ENCODE measurements around the gene DHX32.
"Not testable (repeated sequence)": the region's sequence is repeated elsewhere in the genome, so short reads cannot be mapped to it uniquely, and the experiment has no call there.

The DHX32 gene

DNA sequence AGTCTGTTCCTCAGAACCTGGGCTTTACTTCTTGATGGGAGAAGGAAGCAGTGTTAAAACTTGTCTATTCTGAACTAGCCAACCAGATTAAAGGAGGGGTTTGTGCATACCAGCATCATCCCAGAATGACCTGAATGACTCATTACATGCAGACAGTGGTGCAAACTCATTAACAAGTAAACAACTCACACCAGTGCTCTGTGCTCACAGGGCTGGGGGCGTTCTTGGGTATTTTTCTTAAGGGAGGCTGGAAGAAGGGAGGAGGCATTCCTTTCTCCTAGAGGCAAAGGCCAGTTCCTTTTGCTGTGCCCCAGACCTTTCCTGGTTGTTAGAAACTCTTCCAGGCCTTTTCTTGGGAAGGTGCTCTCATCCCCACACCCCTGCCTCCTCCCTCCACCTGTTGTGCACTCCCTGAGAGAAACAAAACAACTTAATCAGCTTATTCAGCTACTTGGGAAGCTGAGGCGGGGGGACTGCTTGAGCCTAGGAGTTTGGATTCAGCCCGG lies 22.1 kb upstream of the DHX32 start:
- H3K18ac ChIP-seq (ENCODE audit: low read length); H3K23ac ChIP-seq (ENCODE audit: low read length); H4K12ac ChIP-seq (ENCODE audit: low read depth, low read length); H3K4me3 ChIP-seq (ENCODE audit: low read depth, low read length); H3K79me1 ChIP-seq (ENCODE audit: low read length); H2BK120ac ChIP-seq (ENCODE audit: insufficient read depth, low read length, poor library complexity); H2BK12ac ChIP-seq (ENCODE audit: low read length); H3K4ac ChIP-seq (ENCODE audit: low read depth, low read length); H3K27me3 ChIP-seq (ENCODE audit: insufficient read depth, low read length); H3K14ac ChIP-seq (ENCODE audit: low read length); H2AFZ ChIP-seq (ENCODE audit: insufficient read depth, low read length, poor library complexity); H4K8ac ChIP-seq (ENCODE audit: low read depth, low read length); H2AK5ac ChIP-seq (ENCODE audit: low read length); H3K4me2 ChIP-seq (ENCODE audit: low read length); H3K36me3 ChIP-seq (ENCODE audit: control insufficient read depth in 1 of 2, insufficient read depth in 2 of 2, low read length in 2 of 2); H3K9me3 ChIP-seq (ENCODE audit: insufficient read depth, low read depth, low read length); H4K91ac ChIP-seq (ENCODE audit: low read depth, low read length); H2BK5ac ChIP-seq (ENCODE audit: low read depth, low read length, poor library complexity); H3K9ac ChIP-seq (ENCODE audit: low read length); H3K79me2 ChIP-seq (ENCODE audit: control insufficient read depth, insufficient read depth, low read length, poor library complexity): not testable (repeated sequence)
- Histone ChIP-seq H3K27ac (ENCODE audit: low read depth, low read length) (peak overlapping the region; percentile 40), H3K4me1 (ENCODE audit: control insufficient read depth in 1 of 2, insufficient read depth in 2 of 2, low read length in 2 of 2) (peaks cover 5 to 10% of the 10 kb centered on the region in 2 experiments)
- DNase-seq, result peak; percentile 70 to 75
- WGBS (ENCODE audit: extremely low coverage, insufficient coverage, insufficient read length), result no CpG with 5 or more reads among the region's 3 CpGs

- no CpG with 5 or more reads among the region's 3 CpGs for WGBS (ENCODE audit: extremely low coverage, insufficient coverage, insufficient read length)
Measured at GRCh38 chr10:125900963-125901362, 19.9 kb upstream of the DHX32 start.

DNA sequence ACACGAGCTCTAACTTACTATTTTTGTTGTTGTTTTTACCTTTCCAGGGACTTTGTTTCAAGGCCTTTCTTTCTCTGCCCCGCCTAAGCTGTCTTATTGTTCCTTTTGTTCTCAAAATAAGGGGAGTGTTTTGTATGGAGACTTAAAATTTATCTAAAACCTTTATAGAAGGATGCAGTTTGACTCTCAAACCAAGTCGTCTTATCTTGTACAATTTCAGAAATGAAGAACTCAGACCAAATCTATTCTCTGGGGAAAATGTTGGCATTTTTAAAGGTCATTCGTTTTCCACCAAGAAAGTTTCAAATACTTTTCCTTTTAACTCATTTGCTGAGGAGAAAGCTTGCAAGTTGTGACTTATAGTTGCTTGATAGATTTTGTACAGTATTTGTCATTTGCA lies 16.2 kb upstream of the DHX32 start:
- Histone ChIP-seq H3K4me2 (ENCODE audit: low read length) (peak overlapping the region; percentile 34), H3K27ac (ENCODE audit: low read depth, low read length) (peak overlapping the region; percentile 17), H3K4me1 (ENCODE audit: control insufficient read depth in 1 of 2, insufficient read depth in 2 of 2, low read length in 2 of 2) (peaks cover 6 to 10% of the 10 kb centered on the region in 2 experiments), H3K79me1 (ENCODE audit: low read length) (peaks cover 12% of the 10 kb centered on the region)
- H3K36me3 ChIP-seq (ENCODE audit: control insufficient read depth in 1 of 2, insufficient read depth in 2 of 2, low read length in 2 of 2); DNase-seq; H3K9ac ChIP-seq (ENCODE audit: low read length); H2AK5ac ChIP-seq (ENCODE audit: low read length); H3K4ac ChIP-seq (ENCODE audit: low read depth, low read length); H2AFZ ChIP-seq (ENCODE audit: insufficient read depth, low read length, poor library complexity); H2BK12ac ChIP-seq (ENCODE audit: low read length); H3K23ac ChIP-seq (ENCODE audit: low read length); H3K4me3 ChIP-seq (ENCODE audit: low read depth, low read length); H3K18ac ChIP-seq (ENCODE audit: low read length); H4K12ac ChIP-seq (ENCODE audit: low read depth, low read length); H4K91ac ChIP-seq (ENCODE audit: low read depth, low read length); H3K79me2 ChIP-seq (ENCODE audit: control insufficient read depth, insufficient read depth, low read length, poor library complexity); H4K8ac ChIP-seq (ENCODE audit: low read depth, low read length); H3K27me3 ChIP-seq (ENCODE audit: insufficient read depth, low read length); H3K9me3 ChIP-seq (ENCODE audit: insufficient read depth, low read depth, low read length); H2BK120ac ChIP-seq (ENCODE audit: insufficient read depth, low read length, poor library complexity); H2BK5ac ChIP-seq (ENCODE audit: low read depth, low read length, poor library complexity); H3K14ac ChIP-seq (ENCODE audit: low read length): not testable (repeated sequence)
- WGBS (ENCODE audit: extremely low coverage, insufficient coverage, insufficient read length), result no CpG with 5 or more reads among the region's 4 CpGs

More at GRCh38 chr10:125900963-125901362, 19.9 kb upstream of the DHX32 start:
- H3K9me3 ChIP-seq (ENCODE audit: insufficient read depth, low read depth, low read length); H3K79me1 ChIP-seq (ENCODE audit: low read length); H3K14ac ChIP-seq (ENCODE audit: low read length); H3K79me2 ChIP-seq (ENCODE audit: control insufficient read depth, insufficient read depth, low read length, poor library complexity); H2AFZ ChIP-seq (ENCODE audit: insufficient read depth, low read length, poor library complexity); H3K23ac ChIP-seq (ENCODE audit: low read length); H2BK120ac ChIP-seq (ENCODE audit: insufficient read depth, low read length, poor library complexity); H4K8ac ChIP-seq (ENCODE audit: low read depth, low read length); H3K4me1 ChIP-seq (ENCODE audit: control insufficient read depth in 1 of 2, insufficient read depth in 2 of 2, low read length in 2 of 2); H3K27me3 ChIP-seq (ENCODE audit: insufficient read depth, low read length); H3K9ac ChIP-seq (ENCODE audit: low read length); H2BK5ac ChIP-seq (ENCODE audit: low read depth, low read length, poor library complexity); H3K4me3 ChIP-seq (ENCODE audit: low read depth, low read length); H3K36me3 ChIP-seq (ENCODE audit: control insufficient read depth in 1 of 2, insufficient read depth in 2 of 2, low read length in 2 of 2); H3K4ac ChIP-seq (ENCODE audit: low read depth, low read length); H2AK5ac ChIP-seq (ENCODE audit: low read length); H3K18ac ChIP-seq (ENCODE audit: low read length); H2BK12ac ChIP-seq (ENCODE audit: low read length); H4K12ac ChIP-seq (ENCODE audit: low read depth, low read length): not testable (repeated sequence)
- H3K4me2 ChIP-seq (ENCODE audit: low read length), result peak overlapping the region; percentile 27
- DNase-seq, result peak; percentile 45 to 78
- peak overlapping the region; percentile 80 for H4K91ac ChIP-seq (ENCODE audit: low read depth, low read length)
- peak overlapping the region; percentile 83 for H3K27ac ChIP-seq (ENCODE audit: low read depth, low read length)

GRCh38 chr10:125896088-125896934 lies 15.2 kb upstream of the DHX32 start, which contains the start of gene FANK1:
FANK1 (plus strand) TSS chr10:125896564; CDS start chr10:125896643, 79 bp downstream.
- Histone ChIP-seq H3K4me2 (ENCODE audit: low read length) (peak within 1 kb of the TSS; percentile 66), H2BK5ac (ENCODE audit: low read depth, low read length, poor library complexity) (peak within 1 kb of the TSS; percentile 38), H4K91ac (ENCODE audit: low read depth, low read length) (peak within 1 kb of the TSS; percentile 74), H4K8ac (ENCODE audit: low read depth, low read length) (peak within 1 kb of the TSS; percentile 56), H2AFZ (ENCODE audit: insufficient read depth, low read length, poor library complexity) (peak within 1 kb of the TSS; percentile 85), H3K14ac (ENCODE audit: low read length) (peak within 1 kb of the TSS; percentile 53), H3K27ac (ENCODE audit: low read depth, low read length) (peak within 1 kb of the TSS; percentile 71), H2BK120ac (ENCODE audit: insufficient read depth, low read length, poor library complexity) (peak within 1 kb of the TSS; percentile 7), H3K9ac (ENCODE audit: low read length) (peak within 1 kb of the TSS; percentile 74), H3K18ac (ENCODE audit: low read length) (peak within 1 kb of the TSS; percentile 66), H3K4me3 (ENCODE audit: low read depth, low read length) (peak within 1 kb of the TSS; percentile 89), H3K4ac (ENCODE audit: low read depth, low read length) (peak within 1 kb of the TSS; percentile 48), H4K12ac (ENCODE audit: low read depth, low read length) (peak within 1 kb of the TSS; percentile 20)
- H3K9me3 ChIP-seq (ENCODE audit: insufficient read depth, low read depth, low read length); H3K36me3 ChIP-seq (ENCODE audit: control insufficient read depth in 1 of 2, insufficient read depth in 2 of 2, low read length in 2 of 2); H3K79me2 ChIP-seq (ENCODE audit: control insufficient read depth, insufficient read depth, low read length, poor library complexity); H2AK5ac ChIP-seq (ENCODE audit: low read length); H3K79me1 ChIP-seq (ENCODE audit: low read length); H3K23ac ChIP-seq (ENCODE audit: low read length); H3K27me3 ChIP-seq (ENCODE audit: insufficient read depth, low read length); H3K4me1 ChIP-seq (ENCODE audit: control insufficient read depth in 1 of 2, insufficient read depth in 2 of 2, low read length in 2 of 2); H2BK12ac ChIP-seq (ENCODE audit: low read length): not testable (repeated sequence)
- DNase-seq, result peak; percentile 76 to 96
- no CpG with 5 or more reads among the region's 106 CpGs for WGBS (ENCODE audit: extremely low coverage, insufficient coverage, insufficient read length)
